PC-3 (cell line): ENCODE results near the gene KCNJ11.

Source experiments
- EZH2 ChIP-seq: fragments of 300-600 bp; sonication (generic); IDR thresholded peaks from one replicate; pipeline ENCODE4 v1.6.1; 2017; ENCODE audit warnings: antibody characterized with exemption, mild to moderate bottlenecking, low read length; ENCODE audit not compliant: unreplicated experiment
- EZH2phosphoT487 ChIP-seq: fragments of 300-600 bp; sonication (generic); IDR thresholded peaks from 2 replicates; pipeline ENCODE4 v1.6.1; 2018; ENCODE audit warnings: mild to moderate bottlenecking, antibody characterized with exemption, low read length, borderline replicate concordance
- TF ChIP-seq, protein P1 (sequence below): fragments of 300-600 bp; sonication (generic); conservative IDR thresholded peaks from 2 replicates; pipeline ENCODE4 v1.5.1; 2017; ENCODE audit warnings: antibody characterized with exemption, low read depth, mild to moderate bottlenecking, low read length

- TF ChIP-seq, protein P1, sequence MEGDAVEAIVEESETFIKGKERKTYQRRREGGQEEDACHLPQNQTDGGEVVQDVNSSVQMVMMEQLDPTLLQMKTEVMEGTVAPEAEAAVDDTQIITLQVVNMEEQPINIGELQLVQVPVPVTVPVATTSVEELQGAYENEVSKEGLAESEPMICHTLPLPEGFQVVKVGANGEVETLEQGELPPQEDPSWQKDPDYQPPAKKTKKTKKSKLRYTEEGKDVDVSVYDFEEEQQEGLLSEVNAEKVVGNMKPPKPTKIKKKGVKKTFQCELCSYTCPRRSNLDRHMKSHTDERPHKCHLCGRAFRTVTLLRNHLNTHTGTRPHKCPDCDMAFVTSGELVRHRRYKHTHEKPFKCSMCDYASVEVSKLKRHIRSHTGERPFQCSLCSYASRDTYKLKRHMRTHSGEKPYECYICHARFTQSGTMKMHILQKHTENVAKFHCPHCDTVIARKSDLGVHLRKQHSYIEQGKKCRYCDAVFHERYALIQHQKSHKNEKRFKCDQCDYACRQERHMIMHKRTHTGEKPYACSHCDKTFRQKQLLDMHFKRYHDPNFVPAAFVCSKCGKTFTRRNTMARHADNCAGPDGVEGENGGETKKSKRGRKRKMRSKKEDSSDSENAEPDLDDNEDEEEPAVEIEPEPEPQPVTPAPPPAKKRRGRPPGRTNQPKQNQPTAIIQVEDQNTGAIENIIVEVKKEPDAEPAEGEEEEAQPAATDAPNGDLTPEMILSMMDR, result no peak
- TF ChIP-seq EZH2, result no peak
- TF ChIP-seq EZH2phosphoT487, result no peak
These were observed 8.3 kb upstream of the KCNJ11 start for GRCh38 chr11:17396598-17397310.
